Kasumi-1 (cell line): ENCODE results near the gene CPA4.
"Not testable (repeated sequence)": the region's sequence is repeated elsewhere in the genome, so short reads cannot be mapped to it uniquely, and the experiment has no call there.

Source experiments
- DNase-seq, 2 experiments: peaks; one replicate each; lab custom pipeline; 2025; lab: John Stamatoyannopoulos, UW

CPA4 gene

DNA sequence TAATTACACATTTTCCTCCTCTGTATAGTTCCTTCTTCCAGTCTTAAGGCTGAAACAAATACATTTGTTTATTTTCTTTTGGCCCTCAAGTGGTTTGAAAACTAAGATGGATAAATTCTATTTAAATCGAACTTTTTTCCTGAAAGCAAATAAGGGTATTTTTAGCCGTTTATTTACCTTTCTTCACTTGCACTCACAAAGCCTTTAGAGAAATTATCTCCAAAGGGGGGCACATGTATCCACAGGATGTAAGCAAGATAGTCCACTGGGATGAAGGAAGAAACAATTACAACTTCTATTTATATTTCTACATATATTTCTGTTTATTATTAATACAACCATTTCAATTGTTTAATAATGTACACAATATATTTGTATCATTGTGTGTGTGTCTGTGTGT is 10.2 kb downstream of the CPA4 start:
- no peak for DNase-seq

DNA sequence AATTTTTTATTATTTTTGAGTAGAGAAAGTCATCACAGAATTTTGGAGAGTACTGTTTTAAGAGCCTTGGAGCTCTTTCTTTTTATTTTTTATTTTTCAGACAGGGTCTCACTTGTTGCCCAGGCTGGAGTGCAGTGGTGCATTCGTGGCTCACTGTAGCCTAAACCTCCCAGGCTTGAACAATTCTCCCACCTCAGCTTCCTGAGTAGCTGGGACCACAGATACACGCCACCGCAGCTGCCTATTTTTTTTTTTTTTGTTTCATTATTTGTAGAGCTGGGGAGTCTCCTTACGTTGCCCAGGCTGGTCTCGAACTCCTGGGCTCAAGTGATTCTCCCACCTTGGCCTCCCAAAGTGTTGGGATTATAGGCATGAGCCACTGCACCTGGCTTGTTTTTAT is 10.6 kb downstream of the CPA4 start:
- DNase-seq, result no peak

DNA sequence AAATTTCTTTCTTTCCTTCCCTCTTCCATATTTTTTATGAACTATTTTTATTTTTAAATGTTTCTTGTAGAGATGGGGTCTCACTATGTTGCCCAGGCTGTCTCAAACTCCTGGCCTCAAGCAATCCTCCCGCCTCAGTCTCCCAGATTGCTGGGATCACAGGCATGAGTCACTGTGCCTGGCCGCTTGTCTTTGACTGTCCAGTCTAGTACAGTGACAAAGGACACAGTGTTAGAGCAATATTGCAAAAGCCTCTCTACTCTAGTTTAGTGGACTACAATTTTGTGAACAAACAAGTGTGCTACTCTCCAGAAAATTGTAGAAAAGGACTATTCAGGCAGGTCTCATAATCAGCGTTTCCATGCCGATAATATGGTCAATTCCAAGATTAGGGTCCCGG is 11.0 kb downstream of the CPA4 start:
- no peak for DNase-seq

DNA sequence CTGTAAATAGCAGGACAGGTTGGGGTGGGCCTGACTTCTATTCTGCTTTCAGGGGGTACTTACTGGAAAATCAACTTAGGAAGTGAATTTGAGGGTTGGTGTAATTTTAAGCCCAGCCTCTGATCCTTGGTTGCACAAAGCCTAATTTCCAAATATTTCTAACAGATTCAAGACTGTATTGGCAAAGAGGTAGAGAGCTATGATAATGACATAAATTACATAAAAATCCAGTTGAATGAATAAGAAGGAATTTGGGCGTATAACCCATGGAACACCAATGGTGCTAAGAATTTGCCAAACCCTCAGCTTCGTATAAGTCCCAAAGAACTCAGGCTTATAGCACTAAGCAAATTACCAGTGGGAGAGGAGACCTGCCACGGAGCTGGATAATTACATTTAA is 11.9 kb downstream of the CPA4 start:
- DNase-seq, result no peak

DNA sequence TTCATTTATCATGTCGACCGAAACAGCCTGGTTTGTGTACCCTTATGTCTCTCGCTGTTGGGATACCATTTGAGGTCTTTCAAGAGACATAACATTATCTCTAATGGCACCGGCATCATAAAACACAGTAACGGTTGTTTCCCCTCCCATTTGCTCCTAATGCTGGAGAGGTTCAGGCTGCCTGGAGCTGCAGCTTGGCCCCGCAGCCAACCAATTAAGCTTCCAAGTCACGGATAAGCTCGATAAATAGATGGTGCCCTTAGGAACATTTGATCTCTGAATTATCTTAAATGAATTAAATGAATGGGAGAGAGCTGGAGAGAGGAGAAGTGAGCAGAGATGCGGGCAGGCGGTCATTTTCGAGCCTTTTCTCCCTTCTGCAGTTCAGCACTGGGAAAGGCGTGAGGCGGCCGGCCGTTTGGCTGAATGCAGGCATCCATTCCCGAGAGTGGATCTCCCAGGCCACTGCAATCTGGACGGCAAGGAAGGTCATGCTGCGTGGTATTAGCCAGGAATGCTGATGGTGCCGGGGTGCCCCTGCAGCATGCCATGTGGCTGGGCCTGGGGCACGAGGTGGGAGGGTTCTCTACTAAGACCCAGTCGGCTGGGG is 12.6 kb downstream of the CPA4 start:
- DNase-seq, result no peak

DNA sequence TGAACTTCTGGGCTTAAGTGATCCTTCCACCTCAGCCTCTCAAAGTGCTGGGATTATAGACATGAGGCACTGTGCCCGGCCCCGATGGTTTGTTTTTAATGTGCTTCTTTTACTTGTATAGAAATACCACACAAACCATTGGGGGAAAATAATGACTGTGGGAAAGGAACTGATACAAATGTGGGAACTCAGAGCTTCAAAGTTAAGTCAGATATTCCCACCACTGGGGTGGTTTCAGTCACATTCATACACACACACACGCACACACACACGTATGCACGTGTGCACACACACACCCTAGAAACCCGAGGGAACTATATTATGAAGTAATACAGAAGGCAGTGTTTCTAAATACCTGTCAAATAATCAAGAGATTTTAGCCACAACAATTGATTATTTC is 17.0 kb downstream of the CPA4 start:
- DNase-seq, result no peak

DNA sequence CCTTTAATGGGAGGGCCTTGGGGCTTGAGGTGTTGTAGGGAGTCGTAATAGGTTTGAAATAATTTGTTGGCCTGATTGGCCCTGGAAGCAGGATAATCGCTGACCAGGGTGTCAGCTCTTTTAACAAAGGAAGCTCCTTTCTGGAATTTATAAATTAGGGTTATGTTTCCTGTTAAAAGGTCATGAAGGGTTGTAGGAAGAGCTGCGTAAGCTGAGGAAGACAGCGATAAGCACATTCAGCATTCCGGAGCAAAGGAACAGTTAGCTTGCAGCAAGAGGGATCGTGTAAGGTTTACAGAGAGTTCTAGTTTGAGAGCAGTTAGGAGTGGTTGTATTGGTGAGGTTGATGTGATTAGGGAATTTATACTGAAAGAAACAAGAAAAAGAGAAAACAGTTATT is 21.3 kb downstream of the CPA4 start:
- no peak for DNase-seq

DNA sequence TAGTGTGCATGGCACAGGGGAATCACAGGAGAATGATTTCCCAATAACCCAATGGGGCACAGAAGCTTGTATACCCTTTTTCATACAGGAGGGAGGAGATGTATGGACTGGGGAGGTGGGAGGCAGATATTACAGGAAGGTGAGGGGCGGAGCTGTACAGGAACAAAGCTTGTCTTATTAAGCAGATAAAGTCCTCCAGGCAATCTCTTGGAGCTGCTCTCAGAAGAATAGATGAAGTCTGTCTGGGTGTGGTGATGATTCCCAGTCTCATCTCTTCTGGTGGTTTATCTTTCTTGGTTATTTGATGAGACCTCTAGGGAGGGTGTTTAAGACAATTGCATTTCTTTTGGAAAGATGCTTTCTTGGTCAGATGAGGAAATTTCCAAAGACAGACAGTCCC is 26.6 kb downstream of the CPA4 start:
- no peak for DNase-seq

DNA sequence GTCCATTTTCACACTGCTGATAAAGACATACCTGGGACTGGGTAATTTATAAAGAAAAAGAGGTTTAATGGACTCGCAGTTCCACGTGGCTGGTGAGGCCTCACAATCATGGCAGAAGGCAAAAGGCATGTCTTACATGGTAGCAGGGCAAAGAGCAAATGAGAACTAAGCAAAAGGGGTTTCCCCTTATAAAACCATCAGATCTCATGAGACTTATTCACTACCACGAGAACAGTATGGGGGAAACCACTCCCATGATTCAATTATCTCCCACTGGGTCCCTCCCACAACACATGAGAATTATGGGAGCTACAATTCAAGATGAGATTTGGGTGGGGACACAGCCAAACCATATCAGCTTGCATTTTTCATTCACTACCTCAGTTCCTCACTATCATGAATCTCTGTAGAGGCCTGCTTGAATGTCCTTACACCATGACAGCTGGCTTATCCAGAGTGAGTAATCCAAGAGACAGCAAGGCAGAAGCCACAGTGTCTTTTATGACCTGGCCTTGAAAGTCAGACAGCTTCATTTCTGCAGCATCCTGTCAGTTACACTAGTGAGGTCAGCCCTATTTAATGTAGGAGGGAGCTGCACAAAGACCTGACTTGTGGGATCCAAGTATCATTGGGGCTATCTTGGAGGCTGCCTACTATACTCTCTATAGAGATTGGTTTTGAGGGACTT is 28.7 kb downstream of the CPA4 start:
- DNase-seq, result not testable (repeated sequence)

DNA sequence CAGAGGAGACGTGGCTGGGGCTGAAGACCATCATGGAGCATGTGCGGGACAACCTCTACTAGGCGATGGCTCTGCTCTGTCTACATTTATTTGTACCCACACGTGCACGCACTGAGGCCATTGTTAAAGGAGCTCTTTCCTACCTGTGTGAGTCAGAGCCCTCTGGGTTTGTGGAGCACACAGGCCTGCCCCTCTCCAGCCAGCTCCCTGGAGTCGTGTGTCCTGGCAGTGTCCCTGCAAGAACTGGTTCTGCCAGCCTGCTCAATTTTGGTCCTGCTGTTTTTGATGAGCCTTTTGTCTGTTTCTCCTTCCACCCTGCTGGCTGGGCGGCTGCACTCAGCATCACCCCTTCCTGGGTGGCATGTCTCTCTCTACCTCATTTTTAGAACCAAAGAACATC is 29.7 kb downstream of the CPA4 start:
- no peak for DNase-seq

DNA sequence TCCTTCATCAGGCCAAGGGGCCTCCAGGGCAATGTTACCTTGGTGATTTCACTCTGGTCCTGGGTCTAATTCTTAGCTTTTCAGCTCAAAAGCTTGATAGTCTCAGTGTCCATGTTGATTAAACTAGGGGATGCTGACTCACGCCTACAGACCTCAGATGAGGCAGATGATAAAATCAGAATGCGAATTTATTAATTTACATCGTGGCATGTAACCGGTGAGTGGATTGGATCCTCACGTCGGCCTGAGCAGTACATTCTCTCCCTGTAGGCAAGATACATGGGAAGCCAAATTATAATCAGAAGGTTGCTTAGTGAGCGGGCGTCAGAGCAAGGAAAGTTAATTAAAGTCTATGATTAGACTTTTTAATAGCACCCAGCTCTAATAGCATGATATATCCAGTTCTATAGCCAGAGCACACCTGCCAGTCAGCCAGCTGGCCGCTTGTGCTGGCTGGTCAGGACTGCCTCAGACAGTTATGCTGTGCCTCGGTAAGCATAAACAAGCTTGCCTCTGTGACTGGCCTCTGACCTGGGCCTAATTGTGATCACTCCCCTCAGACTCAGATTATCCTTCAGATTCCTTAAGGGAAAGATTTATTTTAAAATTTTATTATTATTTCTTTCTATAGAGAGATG is 31.5 kb downstream of the CPA4 start:
- DNase-seq, result no peak

DNA sequence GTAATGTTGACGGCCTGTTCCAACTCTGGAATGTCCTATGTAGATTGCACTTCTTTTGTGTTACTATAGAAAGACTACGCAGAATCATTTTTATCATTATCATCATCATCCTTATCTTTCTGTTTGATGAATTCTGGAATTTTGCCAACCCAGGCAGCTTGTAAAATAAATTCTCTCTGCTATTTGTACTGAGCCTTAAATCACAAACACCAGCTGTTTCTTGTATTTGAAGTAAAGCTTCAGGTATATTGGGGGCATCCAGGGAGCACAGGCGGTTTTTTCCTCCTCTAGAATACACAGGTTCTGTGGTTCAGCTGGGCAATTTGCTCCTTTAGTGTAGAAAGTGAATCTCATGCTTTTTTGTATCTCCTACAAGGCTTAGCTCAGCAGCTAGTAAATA is 36.7 kb downstream of the CPA4 start:
- DNase-seq, result no peak

DNA sequence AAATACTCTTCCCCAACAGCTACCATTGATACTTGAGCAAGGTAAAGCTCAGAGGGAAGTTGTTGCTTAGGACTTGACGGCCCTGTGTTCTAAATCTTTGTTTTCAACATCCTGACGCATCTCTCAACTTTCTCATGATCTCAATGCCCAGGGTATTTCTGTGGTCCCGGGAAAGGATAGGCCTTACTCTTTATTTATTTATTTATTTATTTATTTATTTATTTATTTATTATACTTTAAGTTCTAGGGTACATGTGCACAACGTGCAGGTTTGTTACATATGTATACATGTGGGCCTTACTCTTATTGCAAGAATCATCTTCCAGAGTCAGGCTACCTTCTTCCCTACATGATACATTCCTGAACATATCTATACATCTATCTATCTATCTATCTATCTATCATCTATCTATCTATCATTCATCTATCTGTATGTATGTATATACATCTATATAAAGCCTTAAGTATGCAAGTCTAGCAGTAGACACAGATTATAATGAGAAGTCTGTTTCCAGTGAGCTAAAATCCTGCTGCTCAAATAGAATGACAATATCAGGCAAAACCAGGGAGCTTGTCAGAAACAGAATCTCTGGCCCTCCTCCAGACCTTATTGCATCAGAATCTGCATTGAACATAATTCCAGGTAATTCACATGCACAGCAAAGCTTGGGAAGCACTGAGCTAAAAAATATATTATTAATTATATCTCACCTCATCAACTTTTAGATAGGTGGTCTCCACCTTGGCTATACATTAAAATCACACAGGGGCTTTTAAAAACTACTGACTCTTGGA is 39.5 kb downstream of the CPA4 start:
- no peak for DNase-seq

DNA sequence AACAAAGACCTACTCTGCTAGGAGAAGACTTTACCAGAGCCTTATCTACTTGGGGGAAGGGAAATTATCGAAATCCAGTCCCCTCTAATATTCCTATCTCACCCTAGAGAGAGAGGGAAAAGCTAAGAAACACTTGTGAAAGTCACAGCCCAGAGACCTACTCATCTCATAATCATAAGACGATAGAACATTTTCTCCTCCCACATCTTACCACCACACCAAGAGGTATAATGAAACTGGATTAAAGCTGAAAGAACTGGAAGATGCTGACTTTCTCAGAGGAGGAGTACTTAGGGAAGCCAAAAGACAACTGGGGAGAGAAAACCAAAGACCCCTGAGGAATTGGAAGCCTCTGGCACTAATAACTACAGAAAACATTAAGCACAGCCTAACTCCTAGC is 40.9 kb downstream of the CPA4 start:
- DNase-seq, result no peak

DNA sequence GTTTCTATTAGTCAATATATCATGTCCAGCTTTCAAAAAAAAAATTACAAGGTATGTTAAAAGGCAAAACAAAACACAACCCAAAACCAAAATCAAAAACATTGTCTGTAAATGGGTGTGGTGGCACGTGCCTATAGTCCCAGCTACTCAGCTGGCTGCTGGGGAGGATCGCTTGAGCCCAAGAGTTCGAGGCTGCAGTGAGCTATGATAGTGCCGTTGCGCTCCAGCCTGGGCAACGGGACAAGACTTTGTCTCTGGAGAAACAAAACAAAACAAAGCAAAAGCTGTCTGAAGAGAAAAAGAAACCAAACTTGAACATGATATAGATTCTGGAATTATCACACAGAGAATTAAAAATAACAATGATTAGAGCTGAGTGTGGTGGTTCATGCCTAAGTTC is 41.3 kb downstream of the CPA4 start:
- DNase-seq, result no peak

DNA sequence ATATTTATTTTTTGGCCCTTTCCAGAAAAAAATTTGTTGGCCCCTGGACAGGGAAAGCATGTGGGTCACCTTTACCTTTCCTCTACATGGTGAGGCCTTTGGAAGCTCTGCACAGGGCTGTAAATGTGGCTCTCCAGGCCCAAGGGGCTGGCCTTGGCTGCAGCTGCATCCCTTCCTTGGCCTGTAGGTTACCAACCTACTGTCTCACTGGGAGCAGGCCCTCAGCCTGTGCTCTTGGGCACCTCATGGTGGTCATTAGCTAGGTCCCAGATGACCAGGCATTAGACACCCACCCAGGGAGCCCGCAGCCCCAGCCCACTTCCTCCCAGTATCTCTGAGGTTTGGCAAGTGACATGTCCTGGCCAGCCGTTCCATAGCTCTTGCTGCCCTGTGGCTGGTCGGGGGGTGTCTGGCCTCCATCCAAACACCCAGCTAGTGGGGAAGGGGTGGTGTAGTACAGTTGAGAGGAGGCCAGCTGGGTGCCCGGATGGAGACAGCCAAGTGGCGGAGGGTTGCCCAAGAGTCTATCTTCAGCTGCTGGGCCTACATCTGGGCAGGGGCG is 44.5 kb downstream of the CPA4 start:
- no peak for DNase-seq

DNA sequence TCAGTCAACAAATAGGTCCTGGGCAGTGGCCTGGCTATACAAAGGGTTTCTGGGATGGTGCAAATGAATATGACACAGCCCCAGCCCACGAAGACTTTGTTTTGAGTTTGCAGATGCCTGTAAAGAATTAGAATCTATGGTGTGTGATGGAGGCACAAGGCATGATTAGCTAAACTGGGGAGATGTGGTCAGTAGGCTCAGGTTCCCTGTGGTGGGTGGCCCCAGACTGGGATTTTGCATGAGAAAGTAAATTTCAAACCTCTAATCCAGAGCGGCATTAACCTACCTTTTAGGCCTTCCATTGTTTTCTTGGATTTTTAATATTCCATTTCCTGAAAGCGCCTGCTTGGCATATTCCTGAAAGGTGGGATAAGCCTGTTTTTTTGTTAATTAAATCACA is 45.3 kb downstream of the CPA4 start:
- no peak for DNase-seq

DNA sequence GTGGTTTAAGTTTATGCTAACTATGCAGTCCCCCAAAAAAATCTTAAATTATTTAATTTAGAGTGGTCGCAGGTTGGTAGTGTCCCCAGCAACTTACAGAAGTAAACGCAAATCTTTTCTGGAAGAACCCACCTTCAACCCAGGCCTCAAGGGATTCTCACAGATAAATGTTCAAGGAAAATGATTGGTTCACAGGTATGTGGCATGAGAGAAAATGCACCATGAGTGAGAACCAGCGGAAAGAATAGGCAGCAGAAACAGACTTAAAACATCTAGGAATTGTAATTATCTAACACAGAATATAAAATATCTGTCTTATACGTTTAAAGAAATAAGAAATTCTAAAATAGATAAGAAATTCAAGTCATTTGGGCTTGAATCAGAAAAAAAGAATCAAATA is 48.9 kb downstream of the CPA4 start:
- DNase-seq, result no peak

DNA sequence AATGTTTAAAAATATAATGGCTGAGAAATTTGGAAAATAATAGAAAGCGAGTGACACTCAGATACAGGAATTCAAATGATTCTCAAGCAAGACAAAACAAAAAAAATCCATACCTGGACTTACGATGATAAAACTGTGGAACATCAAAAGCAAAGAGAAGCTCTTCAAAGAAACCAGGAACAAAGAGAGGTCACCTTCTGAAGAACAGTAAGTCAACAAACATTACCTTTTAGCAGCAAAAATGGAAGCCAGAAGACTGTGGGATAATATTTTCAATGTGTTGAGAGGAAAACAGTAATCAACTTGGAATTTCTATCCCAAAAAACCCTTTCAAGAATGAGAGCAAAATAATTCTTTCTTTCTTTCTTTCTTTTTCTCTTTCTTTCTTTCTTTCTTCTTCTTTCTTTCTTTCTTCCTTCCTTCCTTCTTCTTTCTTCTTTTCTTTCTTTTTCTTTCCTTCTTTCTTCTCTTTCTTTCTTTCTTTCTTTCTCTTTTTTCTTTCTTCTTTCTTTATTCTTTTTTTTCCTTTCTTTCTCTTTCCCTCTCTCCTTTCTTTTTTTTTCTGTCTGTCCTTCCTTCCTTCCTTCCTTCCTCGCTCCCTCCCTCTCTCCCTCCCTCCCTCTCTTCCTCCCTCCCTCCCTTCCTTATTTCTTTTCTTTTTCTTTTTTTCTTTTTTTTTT is 49.9 kb downstream of the CPA4 start:
- DNase-seq, result no peak

DNA sequence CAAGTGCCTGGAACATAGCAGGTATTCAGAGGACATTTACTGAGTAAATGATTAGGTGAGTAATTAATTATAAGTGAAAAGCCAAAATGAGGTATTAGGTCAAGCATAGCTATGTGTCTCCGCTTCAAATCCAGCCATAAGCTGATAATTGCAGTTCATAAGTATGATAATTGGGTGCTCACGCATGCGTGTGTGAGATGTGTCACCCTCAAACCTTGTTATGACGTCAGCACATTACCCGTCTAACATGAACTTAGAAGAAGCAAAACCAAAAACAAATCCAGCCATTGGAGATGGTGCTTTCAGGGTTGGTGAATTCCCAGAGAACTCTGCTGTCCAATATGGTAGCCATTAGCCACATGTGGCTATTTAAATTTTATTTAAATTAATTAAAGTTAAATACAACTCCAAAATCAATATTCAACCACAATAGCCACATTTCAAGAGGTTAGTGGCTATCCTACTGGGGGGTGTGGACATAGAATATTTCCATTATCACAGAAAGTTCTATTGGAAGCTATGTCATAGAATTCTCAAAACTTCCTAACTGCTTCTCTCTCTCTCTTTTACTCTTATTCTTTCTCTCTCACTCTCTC is 51.4 kb downstream of the CPA4 start, which contains the start of gene CPA5:
CPA5 (plus strand) TSS at position 546 of the 596 bp plus-strand sequence. CDS start 1,670 bp downstream, outside the sequence.
- DNase-seq, result no peak

DNA sequence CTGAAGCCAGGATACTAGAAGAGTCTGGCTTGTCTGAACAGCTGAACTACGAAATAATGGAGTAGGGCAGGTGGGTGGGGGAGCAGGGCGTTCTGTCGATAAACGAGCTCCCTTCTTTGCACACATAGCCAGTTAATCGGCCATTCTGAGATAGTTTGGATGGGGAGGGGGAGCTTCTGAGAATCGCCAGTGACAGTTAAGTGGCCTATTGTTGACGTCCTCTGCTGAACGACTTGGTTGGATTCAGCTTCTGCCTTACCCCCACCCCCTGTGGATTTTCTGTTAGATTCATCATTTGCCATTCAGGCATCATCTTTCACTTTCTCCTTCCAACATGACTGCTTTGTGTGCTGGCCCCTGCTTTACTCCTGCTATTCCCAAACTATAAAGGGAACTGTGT is 52.2 kb downstream of the CPA4 start:
- DNase-seq, result no peak
